Measurements from ENCODE around the gene ZDHHC11B.
"Not testable (repeated sequence)": the region's sequence is repeated elsewhere in the genome, so short reads cannot be mapped to it uniquely, and the experiment has no call there.

DNA sequence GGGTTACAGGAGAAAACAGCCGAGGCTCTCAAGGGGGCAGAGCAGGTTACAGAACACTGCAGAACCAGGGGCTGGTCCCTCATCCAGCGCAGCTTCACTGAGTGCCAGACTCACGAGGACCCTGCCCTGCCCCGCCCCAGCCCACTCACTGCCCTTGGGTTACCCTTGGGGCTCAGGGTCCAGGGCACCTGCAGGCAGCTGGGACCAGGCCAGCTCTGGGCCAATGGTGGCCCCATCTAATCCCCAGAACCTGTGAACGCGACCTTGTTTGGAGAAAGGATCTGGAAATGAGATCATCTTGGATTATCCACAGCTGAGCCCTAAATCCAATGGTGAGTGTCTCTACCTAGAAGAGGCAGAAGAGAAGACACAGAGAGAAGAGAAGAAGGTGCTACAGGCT is 6.1 kb downstream of the ZDHHC11B start:
- TF ChIP-seq POLR2A (IDR thresholded peaks at IDR 0.05; ENCODE audit: borderline replicate concordance, extremely low read depth, insufficient read depth, insufficient read length); YY1 (IDR thresholded peaks at IDR 0.05; ENCODE audit: extremely low read depth, insufficient replicate concordance, low read depth, low read length): not testable (repeated sequence)

Measured in HCT116 (cell line).